WTC11 (cell line): ENCODE data around the gene SLC15A4. TPM values are rescaled to one million over a fixed set of nuclear protein-coding genes. Genes with fewer than 3 reads are reported as not detected.

ENCODE experiments used
- ATAC-seq: fragments of 200-7000 bp; cut with Tn5 transposase; 2 replicates; pipeline ENCODE4 v1.10.0; 2021; ENCODE audit warnings: mild to moderate bottlenecking, moderate library complexity
- CTCF ChIA-PET: fragments of 300-600 bp; sonication (Branson Sonifier 250); formaldehyde crosslinking; loops from one replicate; lab custom pipeline; 2021; ENCODE audit warnings: antibody characterized with exemption; lab: Charles Lee
- POLR2A ChIA-PET: fragments of 350-600 bp; sonication (Branson Sonifier 250); formaldehyde crosslinking; loops from one replicate; lab custom pipeline; 2021; ENCODE audit warnings: antibody characterized with exemption; lab: Charles Lee
- DNase-seq: peaks from one replicate; pipeline ENCODE4 v3.0.0; 2021; ENCODE audit warnings: low spot score
- H3K27ac Mint-ChIP-seq: 2 replicates; pipeline ENCODE4 v1.8.0; 2021; ENCODE audit warnings: mixed read lengths
- H3K27me3 Mint-ChIP-seq: 2 replicates; pipeline ENCODE4 v1.8.0; 2021; ENCODE audit warnings: low read depth, mild to moderate bottlenecking, moderate library complexity, mixed read lengths
- H3K36me3 Mint-ChIP-seq: 2 replicates; pipeline ENCODE4 v1.8.0; 2021; ENCODE audit warnings: mixed read lengths
- H3K4me1 Mint-ChIP-seq: 2 replicates; pipeline ENCODE4 v1.8.0; 2022; ENCODE audit warnings: mixed read lengths
- H3K4me3 Mint-ChIP-seq: 2 replicates; pipeline ENCODE4 v1.8.0; 2021; ENCODE audit warnings: mild to moderate bottlenecking, moderate library complexity, mixed read lengths
- H3K9me3 Mint-ChIP-seq: 2 replicates; pipeline ENCODE4 v1.8.0; 2021; ENCODE audit warnings: mixed read lengths
- AR ChIP-seq: fragments of 250-450 bp; sonication (Bioruptor Pico); IDR thresholded peaks from 2 replicates; pipeline ENCODE4 v1.9.0; 2021; ENCODE audit warnings: mild to moderate bottlenecking
- CREM ChIP-seq: sonication (generic); formaldehyde crosslinking; IDR thresholded peaks from 2 replicates; pipeline ENCODE4 v1.8.1; 2022; ENCODE audit warnings: mild to moderate bottlenecking, missing genetic modification reagents, moderate library complexity
- HMGXB4 ChIP-seq: sonication (generic); formaldehyde crosslinking; IDR thresholded peaks from 2 replicates; pipeline ENCODE4 v1.8.1; 2023; ENCODE audit warnings: mild to moderate bottlenecking, moderate library complexity, missing genetic modification reagents
- RELA ChIP-seq: sonication (generic); formaldehyde crosslinking; IDR thresholded peaks from 2 replicates; pipeline ENCODE4 v1.8.1; 2022; ENCODE audit warnings: missing genetic modification reagents, mild to moderate bottlenecking, borderline replicate concordance
- SMAD3 ChIP-seq: sonication (generic); formaldehyde crosslinking; IDR thresholded peaks from 2 replicates; pipeline ENCODE4 v1.8.0; 2022; ENCODE audit warnings: missing genetic modification reagents, mild to moderate bottlenecking, borderline replicate concordance
- STAT6 ChIP-seq: sonication (generic); formaldehyde crosslinking; conservative IDR thresholded peaks from 2 replicates; pipeline ENCODE4 v1.8.1; 2023; ENCODE audit warnings: mild to moderate bottlenecking, low read depth, missing genetic modification reagents, moderate library complexity
- ZNF138 ChIP-seq: sonication (generic); formaldehyde crosslinking; conservative IDR thresholded peaks from 2 replicates; pipeline ENCODE4 v1.8.1; 2022; ENCODE audit warnings: mild to moderate bottlenecking, moderate library complexity, missing genetic modification reagents
- ZNF281 ChIP-seq: sonication (generic); formaldehyde crosslinking; IDR thresholded peaks from 2 replicates; pipeline ENCODE4 v1.8.0; 2023; ENCODE audit warnings: mild to moderate bottlenecking, missing genetic modification reagents
- total RNA-seq: library from RNA; stranded (reverse); gene quantifications from 3 replicates; pipeline ENCODE4 v1.2.3, GENCODE V29; 2021
- TF ChIP-seq, protein P1 (sequence below): sonication (generic); formaldehyde crosslinking; IDR thresholded peaks from 2 replicates; pipeline ENCODE4 v1.8.1; 2022; ENCODE audit warnings: mild to moderate bottlenecking, moderate library complexity, missing genetic modification reagents
- TF ChIP-seq, protein P2 (sequence below): sonication (generic); formaldehyde crosslinking; conservative IDR thresholded peaks from 2 replicates; pipeline ENCODE4 v1.8.1; 2022; ENCODE audit warnings: mild to moderate bottlenecking, missing genetic modification reagents

The SLC15A4 gene
- total RNA-seq, 1 experiment from 2014 or later: 6.4 TPM

DNA sequence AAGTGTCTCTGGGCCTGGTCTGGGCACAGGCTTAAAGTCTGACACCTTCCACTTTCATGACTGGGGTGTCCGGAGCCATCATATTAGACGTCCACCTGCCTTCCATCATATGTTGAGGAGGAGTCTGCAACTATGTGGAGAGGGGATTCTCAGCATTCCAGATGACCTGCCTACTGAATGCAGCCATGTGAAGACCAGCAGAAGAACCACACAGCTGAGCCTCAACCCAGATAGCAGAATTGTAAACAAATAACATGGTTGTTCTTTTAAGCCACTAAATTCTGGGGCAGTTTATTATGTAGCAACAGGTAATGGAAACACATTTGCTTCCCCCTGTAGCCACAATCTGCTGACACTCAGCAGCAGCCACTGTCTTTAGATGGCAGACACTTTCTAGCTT is 4.0 kb upstream of the SLC15A4 start:
- DNase-seq (no peak), ATAC-seq (no peak)
- Mint-ChIP-seq H3K4me1 (no peaks in the 10 kb centered on the region), H3K27ac (no peak overlapping the region), H3K4me3 (no peak overlapping the region), H3K36me3 (peaks cover 41% of the 10 kb centered on the region), H3K27me3 (peaks cover 3% of the 10 kb centered on the region), H3K9me3 (peaks cover 34% of the 10 kb centered on the region)
- TF ChIP-seq SMAD3 (CRISPR knock-in tag) (no peak), STAT6 (CRISPR knock-in tag) (no peak), HMGXB4 (no peak), AR (CRISPR knock-in tag) (no peak)
- TF ChIP-seq, protein P1, sequence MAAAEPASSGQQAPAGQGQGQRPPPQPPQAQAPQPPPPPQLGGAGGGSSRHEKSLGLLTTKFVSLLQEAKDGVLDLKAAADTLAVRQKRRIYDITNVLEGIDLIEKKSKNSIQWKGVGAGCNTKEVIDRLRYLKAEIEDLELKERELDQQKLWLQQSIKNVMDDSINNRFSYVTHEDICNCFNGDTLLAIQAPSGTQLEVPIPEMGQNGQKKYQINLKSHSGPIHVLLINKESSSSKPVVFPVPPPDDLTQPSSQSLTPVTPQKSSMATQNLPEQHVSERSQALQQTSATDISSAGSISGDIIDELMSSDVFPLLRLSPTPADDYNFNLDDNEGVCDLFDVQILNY (CRISPR knock-in tag): no peak
- CTCF ChIA-PET: no interaction called here
- POLR2A ChIA-PET: no interaction called here

- DNase-seq: no peak
- Mint-ChIP-seq H3K27ac (no peak overlapping the region), H3K36me3 (peaks cover 55% of the 10 kb centered on the region), H3K4me3 (no peak overlapping the region), H3K27me3 (peaks cover 6% of the 10 kb centered on the region), H3K4me1 (peaks cover 8% of the 10 kb centered on the region), H3K9me3 (peaks cover 44% of the 10 kb centered on the region)
- no peak for ATAC-seq
- ChIA-PET CTCF (no interaction called here), POLR2A (no interaction called here)
- TF ChIP-seq ZNF281 (CRISPR knock-in tag) (no peak), ZNF138 (CRISPR knock-in tag) (no peak), CREM (CRISPR knock-in tag) (no peak), RELA (CRISPR knock-in tag) (no peak)
- TF ChIP-seq, protein P2, sequence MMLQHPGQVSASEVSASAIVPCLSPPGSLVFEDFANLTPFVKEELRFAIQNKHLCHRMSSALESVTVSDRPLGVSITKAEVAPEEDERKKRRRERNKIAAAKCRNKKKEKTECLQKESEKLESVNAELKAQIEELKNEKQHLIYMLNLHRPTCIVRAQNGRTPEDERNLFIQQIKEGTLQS: no peak
Measured at GRCh38 chr12:128825835-128826234, 2.1 kb upstream of the SLC15A4 start.
